Osteocyte (in vitro differentiated cells): ENCODE results near the gene KYAT1. TPM values are rescaled to one million over a fixed set of nuclear protein-coding genes. Genes with fewer than 3 reads are reported as not detected.

ENCODE experiments used
- DNase-seq: peaks from one replicate; pipeline ENCODE4 v3.0.0; 2021; ENCODE audit warnings: mixed read lengths; ENCODE audit not compliant: unreplicated experiment; ENCODE audit errors: extremely low spot score
- H3K27ac Mint-ChIP-seq: one replicate; pipeline ENCODE4 v1.8.0; 2021; ENCODE audit warnings: mild to moderate bottlenecking, mixed read lengths; ENCODE audit not compliant: unreplicated experiment
- H3K27me3 Mint-ChIP-seq: one replicate; pipeline ENCODE4 v1.8.0; 2021; ENCODE audit warnings: mixed read lengths; ENCODE audit not compliant: unreplicated experiment
- H3K36me3 Mint-ChIP-seq: one replicate; pipeline ENCODE4 v1.8.0; 2021; ENCODE audit warnings: mixed read lengths; ENCODE audit not compliant: unreplicated experiment
- H3K4me1 Mint-ChIP-seq: one replicate; pipeline ENCODE4 v1.8.0; 2021; ENCODE audit warnings: mixed read lengths; ENCODE audit not compliant: unreplicated experiment
- H3K4me3 Mint-ChIP-seq: one replicate; pipeline ENCODE4 v1.8.0; 2021; ENCODE audit warnings: mild to moderate bottlenecking, moderate library complexity, mixed read lengths; ENCODE audit not compliant: unreplicated experiment
- H3K9me3 Mint-ChIP-seq: one replicate; pipeline ENCODE4 v1.8.0; 2021; ENCODE audit warnings: mixed read lengths; ENCODE audit not compliant: unreplicated experiment
- total RNA-seq: library from RNA; stranded (reverse); gene quantifications from 2 replicates; pipeline ENCODE4 v1.2.1, GENCODE V29; 2021
- TF ChIP-seq, protein P1 (sequence below): fragments of 200-600 bp; sonication (generic); IDR thresholded peaks from 2 replicates; pipeline ENCODE4 v1.5.0; 2021; ENCODE audit warnings: antibody characterized with exemption, mild to moderate bottlenecking, moderate library complexity

KYAT1 gene
- total RNA-seq, 1 donor from 2014 or later, result 6.5 TPM

DNA sequence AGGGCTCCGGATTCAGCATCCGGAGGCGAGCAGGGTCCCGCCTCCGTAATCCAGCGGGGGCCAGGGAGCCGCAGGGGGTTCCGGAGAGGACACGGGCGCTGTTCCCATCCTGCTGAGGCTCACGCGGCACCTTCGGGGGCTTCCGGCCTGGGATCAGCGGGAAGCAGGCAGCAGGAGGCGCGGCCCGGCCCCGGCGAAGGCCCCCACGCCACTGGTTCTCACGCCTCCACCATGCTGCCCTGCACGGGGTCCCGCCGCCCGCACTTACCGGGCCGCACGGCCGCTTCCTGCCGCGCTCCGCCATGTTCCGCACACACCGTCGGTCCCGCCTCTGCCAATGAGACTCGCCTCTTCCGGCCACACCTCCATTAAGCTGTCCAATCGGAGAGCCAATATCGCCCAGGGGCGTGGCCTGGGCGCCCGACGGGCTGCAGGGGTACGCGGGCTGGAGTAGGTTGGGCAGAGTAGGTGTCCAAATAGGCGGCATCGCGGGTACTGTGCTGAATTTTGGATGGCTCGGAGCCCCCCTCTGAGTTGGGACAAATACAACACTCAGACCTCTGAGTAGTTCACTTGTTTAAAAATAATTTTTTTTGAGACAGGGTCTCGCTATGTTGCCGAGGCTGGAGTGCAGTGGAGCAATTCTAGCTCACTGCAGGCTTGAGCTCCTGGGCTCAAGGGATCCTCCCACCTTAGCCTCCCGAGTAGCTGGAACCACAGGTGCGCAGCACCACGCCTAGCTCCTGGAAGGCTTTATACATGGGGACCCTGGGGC lies 52.1 kb downstream of the KYAT1 start, which contains the start of gene SPOUT1:
Gene SPOUT1, minus strand, starts transcription at position 318 of the 775 bp plus-strand sequence. Its CDS starts 14 bp downstream, at position 304.
- DNase-seq, result peak; percentile 97
- no peaks in the 10 kb centered on the region for H3K27me3 Mint-ChIP-seq
- peak within 1 kb of the TSS; percentile 78 for H3K27ac Mint-ChIP-seq
- peaks cover 7% of the 10 kb centered on the region for H3K36me3 Mint-ChIP-seq
- H3K9me3 Mint-ChIP-seq, result no peaks in the 10 kb centered on the region
- peak within 1 kb of the TSS; percentile 89 for H3K4me3 Mint-ChIP-seq
- TF ChIP-seq, protein P1, sequence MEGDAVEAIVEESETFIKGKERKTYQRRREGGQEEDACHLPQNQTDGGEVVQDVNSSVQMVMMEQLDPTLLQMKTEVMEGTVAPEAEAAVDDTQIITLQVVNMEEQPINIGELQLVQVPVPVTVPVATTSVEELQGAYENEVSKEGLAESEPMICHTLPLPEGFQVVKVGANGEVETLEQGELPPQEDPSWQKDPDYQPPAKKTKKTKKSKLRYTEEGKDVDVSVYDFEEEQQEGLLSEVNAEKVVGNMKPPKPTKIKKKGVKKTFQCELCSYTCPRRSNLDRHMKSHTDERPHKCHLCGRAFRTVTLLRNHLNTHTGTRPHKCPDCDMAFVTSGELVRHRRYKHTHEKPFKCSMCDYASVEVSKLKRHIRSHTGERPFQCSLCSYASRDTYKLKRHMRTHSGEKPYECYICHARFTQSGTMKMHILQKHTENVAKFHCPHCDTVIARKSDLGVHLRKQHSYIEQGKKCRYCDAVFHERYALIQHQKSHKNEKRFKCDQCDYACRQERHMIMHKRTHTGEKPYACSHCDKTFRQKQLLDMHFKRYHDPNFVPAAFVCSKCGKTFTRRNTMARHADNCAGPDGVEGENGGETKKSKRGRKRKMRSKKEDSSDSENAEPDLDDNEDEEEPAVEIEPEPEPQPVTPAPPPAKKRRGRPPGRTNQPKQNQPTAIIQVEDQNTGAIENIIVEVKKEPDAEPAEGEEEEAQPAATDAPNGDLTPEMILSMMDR, result no peak
- H3K4me1 Mint-ChIP-seq, result peaks cover 17% of the 10 kb centered on the region

DNA sequence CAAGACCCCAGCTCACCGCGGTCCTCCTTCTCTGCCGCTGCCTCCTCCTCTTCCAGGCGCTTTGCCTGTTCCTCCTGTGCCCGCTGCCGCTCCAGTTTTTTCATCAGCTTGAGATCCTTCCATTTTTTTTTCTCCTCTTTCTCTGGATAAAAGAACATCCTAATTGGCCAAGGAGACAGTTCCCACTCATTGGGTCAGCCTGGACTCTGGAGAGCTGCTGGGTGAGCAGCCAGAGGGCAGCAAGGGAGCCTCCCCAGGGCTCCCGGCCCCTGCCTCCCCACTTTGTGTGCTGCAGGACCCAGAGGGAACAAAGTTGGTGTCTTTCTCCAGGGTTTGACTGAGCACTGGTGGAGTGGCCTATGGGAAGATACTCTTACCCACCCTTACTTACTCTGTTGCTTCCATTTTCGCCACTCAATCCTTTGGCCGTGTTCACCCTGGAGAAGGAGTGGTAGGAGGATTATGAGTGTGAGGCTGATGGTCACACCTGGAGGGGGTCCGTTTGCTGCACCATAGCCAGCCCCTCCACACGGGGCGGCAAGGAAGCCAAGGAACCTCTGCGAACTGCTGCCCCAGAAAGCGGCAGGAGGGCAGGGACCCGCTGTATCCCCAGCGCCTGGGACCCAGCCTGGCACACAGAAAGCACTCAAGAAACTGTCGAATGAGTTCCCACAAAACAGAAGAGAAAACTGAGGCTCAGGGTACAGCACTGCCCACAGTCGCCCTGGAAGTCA lies 52.9 kb downstream of the KYAT1 start:
- Mint-ChIP-seq H3K9me3 (no peaks in the 10 kb centered on the region), H3K4me1 (peaks cover 17% of the 10 kb centered on the region), H3K27me3 (no peaks in the 10 kb centered on the region), H3K27ac (peak overlapping the region; percentile 78), H3K4me3 (peak overlapping the region; percentile 89), H3K36me3 (peaks cover 7% of the 10 kb centered on the region)
- TF ChIP-seq, protein P1, result no peak
- no peak for DNase-seq

DNA sequence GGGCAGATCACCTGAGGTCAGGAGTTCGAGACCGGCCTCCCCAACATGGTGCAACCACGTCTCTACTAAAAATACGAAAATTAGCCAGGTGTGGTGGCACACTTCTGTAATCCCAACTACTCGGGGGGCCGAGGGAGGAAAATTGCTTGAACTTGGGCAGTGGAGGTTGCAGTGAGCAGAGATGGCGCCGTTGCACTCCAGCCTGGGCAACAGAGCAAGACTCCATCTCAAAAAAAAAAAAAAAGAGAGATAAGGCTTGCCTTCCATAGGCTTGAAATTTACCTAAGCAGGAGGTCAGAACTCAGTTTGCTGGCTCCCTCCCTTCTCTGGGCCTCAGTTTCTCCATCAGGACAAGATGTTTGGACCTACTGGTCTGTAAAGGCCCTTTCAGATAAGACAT lies 53.5 kb downstream of the KYAT1 start:
- TF ChIP-seq, protein P1, result no peak
- Mint-ChIP-seq H3K27me3 (no peaks in the 10 kb centered on the region), H3K9me3 (no peaks in the 10 kb centered on the region), H3K4me3 (peak overlapping the region; percentile 89), H3K36me3 (peaks cover 7% of the 10 kb centered on the region), H3K27ac (no peak overlapping the region), H3K4me1 (peaks cover 17% of the 10 kb centered on the region)
- DNase-seq, result no peak

DNA sequence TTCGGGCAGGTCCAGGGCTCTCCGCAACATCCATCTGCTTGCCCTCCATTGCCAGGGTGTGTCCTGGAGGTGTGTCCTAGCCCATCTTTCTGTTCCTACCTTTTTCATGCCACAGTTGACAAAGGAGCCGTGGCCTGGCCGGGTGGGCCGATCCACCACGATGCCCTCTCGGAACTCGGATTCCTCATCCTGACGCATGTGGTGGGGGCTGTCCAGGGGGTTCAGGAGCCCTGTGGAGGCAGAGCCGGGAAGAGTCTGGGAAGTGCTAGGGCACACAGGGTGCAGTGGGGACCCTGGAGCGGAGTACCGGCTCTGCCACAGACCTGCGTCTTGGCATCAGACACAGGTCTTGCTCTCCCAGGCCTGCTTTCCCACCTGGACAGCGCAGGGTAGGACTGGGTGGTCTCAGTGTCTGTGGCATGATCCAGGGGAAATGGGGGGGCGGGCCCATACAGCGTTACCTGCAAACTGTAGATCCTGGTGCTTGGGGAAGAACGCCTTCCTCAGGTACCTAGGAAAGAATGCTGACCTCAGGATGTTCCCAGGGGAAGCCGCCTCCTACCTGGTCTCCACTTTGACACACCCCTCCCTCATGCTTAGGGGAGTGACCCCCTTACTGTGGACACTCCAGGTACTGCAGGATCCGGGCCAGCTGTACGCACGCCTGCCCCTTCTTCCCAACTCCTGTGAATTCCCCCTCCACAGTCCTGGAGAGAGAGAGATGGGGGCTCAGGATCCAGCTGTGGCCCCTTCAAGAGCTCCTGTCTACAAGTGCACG lies 55.6 kb downstream of the KYAT1 start:
- Mint-ChIP-seq H3K4me3 (no peak overlapping the region), H3K36me3 (peaks cover 13% of the 10 kb centered on the region), H3K4me1 (peaks cover 17% of the 10 kb centered on the region), H3K27me3 (no peaks in the 10 kb centered on the region), H3K27ac (no peak overlapping the region), H3K9me3 (no peaks in the 10 kb centered on the region)
- DNase-seq, result no peak
- TF ChIP-seq, protein P1, result no peak
